Raji (cell line): ENCODE data around the gene OBI1.

Source experiments
- POLR2A ChIP-seq: IDR thresholded peaks from 2 replicates; pipeline ENCODE4 v1.6.1; 2011; ENCODE audit warnings: low read depth, low read length, control low read depth; ENCODE audit not compliant: insufficient read depth

Gene OBI1

DNA sequence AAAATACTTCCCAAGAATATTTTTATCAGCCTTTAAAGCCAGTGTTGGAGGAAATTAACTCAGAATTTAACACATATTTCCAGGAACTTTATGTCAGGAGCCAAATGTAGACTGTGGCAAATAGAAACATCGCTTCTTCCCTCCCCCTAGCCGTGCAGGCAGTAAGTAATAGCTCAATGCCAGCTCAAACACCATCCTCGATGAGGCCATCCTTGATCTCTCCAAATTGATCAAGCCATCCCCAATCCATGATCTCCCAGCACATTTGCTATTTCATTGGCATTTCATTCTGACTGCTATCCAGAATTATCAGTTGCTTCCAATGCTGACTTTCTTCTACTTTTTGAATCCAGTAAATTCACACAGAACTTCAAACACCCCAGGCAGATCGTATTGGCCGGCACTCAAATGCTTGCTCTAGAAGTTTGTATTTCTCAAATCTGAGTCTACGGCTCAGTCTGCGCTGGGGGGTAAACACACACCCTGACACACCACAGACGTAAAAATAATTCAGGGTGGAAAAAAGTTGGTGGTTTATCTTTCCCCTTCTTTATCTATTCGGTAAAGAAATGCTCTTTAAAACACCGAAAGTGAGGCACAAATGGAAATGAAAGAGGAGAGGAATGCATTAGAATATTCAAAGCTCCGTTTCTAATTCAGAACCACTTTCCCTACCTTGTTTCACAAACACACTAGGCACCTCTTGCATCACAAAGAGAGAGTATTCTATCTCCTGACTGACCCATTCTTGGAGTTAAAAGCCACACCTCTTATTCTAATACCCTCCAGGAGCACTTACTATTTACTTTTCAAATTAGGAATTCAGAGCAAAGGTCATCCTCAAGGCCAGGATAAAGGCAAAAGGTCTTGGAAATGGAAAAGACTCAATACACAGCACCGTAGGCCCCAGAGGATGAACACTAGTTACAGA, 991 bp downstream of the OBI1 start:
- no peak for TF ChIP-seq POLR2A

- TF ChIP-seq POLR2A: no peak
Observed at GRCh38 chr13:78655906-78656305, 3.0 kb downstream of the OBI1 start.

DNA sequence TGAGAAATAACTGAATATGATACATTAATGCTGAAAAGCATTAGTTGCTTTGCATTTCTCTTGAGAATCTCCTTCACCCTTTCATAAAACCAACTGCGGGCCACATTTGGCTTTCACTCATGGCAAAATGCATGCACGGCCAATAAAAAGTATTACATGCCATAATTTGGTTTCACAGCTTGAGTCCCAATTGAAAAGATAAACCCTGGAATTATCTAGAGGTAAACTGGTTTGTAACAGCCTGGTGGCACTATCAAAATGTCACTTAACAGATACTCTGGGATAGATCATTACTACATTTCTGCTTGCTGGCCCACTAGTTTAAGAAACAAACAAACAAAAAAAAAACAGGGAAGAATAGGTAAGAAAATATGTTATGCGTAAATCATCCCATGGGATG, 3.9 kb downstream of the OBI1 start:
- TF ChIP-seq POLR2A: no peak

GRCh38 chr13:78652651-78653050, 6.3 kb downstream of the OBI1 start:
- TF ChIP-seq POLR2A: no peak

DNA sequence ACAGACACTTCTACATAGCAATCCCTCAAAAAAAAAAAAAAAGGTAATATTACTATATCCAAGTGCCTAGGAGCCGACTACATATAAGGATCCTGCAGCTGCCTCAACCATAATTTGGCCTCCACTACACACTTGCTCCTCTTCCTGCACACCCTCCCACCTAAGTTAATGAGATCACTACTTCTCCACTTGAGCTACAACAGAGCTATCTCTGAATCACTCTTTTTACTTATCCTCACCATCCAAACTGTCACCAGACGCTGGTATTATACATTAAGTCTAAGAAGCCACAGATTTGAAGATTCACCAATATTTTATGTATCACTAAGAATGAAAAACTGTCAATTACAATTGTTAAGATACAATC, 8.3 kb downstream of the OBI1 start:
- no peak for TF ChIP-seq POLR2A

DNA sequence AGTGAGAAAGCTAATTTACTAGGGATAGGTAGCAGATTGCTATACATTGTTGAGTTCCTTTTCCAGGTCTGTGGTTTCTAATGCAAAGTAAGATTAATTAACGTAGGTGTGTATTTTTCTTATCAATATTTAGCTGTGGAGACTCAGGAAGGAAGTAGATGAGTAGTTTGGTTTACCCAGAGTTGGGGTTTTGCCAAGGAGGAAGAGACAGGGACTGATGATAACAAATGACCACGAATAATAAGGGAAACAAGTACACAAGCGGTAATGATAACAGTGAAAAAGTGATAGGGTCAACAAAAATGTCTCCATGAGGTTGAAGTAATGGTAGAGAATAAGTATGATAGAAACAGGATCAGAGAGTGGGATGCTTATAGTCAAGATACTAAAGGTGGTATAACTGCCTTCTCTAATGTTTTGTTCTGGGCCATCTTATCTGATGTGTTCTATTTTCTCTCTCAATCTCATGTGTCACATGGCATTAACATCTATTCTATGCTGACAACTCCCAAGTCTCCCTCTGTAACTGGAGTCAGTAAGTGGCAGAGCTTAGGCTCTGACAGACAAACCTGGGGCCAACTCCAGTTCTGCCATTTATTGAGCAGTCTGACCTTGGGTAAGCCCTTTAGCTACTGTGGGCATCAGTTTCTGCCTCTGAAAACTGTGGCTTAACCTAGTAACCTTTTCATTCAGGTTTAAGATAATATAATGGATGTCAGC, 8.8 kb downstream of the OBI1 start:
- no peak for TF ChIP-seq POLR2A

- no peak for TF ChIP-seq POLR2A
Observed at GRCh38 chr13:78638216-78638615, 20.7 kb downstream of the OBI1 start.

GRCh38 chr13:78636495-78636894, 22.5 kb downstream of the OBI1 start:
- TF ChIP-seq POLR2A: no peak

GRCh38 chr13:78632996-78633395, 26.0 kb downstream of the OBI1 start:
- no peak for TF ChIP-seq POLR2A

DNA sequence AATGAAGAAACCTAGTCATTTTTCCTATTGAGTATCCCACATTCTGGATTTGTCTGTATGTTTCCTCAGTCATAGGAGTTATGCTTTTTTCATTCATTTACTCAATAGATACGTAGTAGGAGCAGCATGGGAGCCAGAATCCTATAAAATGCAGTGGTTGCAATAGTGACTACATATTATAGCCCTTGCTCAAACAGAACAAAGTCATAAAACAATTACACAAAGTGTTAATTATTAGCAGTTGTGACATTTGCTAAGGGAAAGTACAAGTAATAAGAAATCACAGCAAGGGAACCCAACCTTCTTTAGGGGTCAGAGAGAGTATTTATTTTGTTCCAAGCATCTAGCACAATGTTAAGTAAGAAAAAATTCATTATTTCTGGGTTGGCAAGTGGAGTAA, 27.9 kb downstream of the OBI1 start:
- no peak for TF ChIP-seq POLR2A

- no peak for TF ChIP-seq POLR2A
Observed at GRCh38 chr13:78630511-78630910, 28.4 kb downstream of the OBI1 start.

- TF ChIP-seq POLR2A: no peak
Observed at GRCh38 chr13:78625384-78625783, 33.6 kb downstream of the OBI1 start.

DNA sequence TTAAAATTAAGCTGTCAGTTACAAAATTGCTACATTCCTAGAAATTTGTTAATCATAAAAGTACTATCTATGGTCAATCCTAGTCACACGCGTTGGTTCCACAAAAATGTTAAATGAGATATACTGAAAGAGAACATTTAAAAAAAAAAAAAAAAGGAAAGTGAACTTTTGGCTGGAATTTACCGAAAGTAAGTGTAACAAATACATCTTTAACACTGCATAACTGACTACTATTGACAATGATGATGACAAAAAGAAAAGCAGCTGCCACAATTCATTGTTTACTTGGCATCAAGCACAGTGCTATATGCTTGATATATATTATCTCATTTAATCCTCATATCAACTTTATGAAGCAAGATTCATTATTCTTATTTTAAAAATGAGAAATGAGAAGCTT, 35.8 kb downstream of the OBI1 start:
- TF ChIP-seq POLR2A: no peak

- TF ChIP-seq POLR2A: no peak
Observed at GRCh38 chr13:78620936-78621470, 38.0 kb downstream of the OBI1 start.

DNA sequence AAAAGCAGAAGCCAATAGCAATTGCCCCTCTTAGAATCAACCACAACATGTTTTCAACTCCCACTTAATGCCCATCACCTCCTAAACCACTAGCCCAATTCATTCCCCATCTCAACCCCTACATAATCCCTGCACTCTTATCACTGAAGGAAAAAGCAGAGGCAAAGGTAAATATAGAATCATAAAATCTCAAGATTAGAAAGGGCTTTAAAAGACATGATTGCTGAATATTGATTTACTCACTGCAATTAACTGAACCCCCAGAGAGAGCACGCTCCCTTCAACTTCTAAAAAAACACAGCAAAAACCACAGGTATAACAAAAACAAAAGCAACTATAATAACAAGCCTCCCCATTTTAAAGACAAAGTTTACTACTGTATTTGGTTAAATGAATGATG, 40.5 kb downstream of the OBI1 start:
- TF ChIP-seq POLR2A: no peak

- no peak for TF ChIP-seq POLR2A
Observed at GRCh38 chr13:78611040-78611439, 47.9 kb downstream of the OBI1 start.
